WTC11 (cell line): ENCODE measurements around the gene RAD18. TPM values are rescaled to one million over a fixed set of nuclear protein-coding genes. Genes with fewer than 3 reads are reported as not detected.

Experiments
- ATAC-seq: fragments of 200-7000 bp; cut with Tn5 transposase; 2 replicates; pipeline ENCODE4 v1.10.0; 2021; ENCODE audit warnings: mild to moderate bottlenecking, moderate library complexity
- CTCF ChIA-PET: fragments of 300-600 bp; sonication (Branson Sonifier 250); formaldehyde crosslinking; loops from one replicate; lab custom pipeline; 2021; ENCODE audit warnings: antibody characterized with exemption; lab: Charles Lee
- POLR2A ChIA-PET: fragments of 350-600 bp; sonication (Branson Sonifier 250); formaldehyde crosslinking; loops from one replicate; lab custom pipeline; 2021; ENCODE audit warnings: antibody characterized with exemption; lab: Charles Lee
- DNase-seq: peaks from one replicate; pipeline ENCODE4 v3.0.0; 2021; ENCODE audit warnings: low spot score
- H3K27ac Mint-ChIP-seq: 2 replicates; pipeline ENCODE4 v1.8.0; 2021; ENCODE audit warnings: mixed read lengths
- H3K27me3 Mint-ChIP-seq: 2 replicates; pipeline ENCODE4 v1.8.0; 2021; ENCODE audit warnings: low read depth, mild to moderate bottlenecking, moderate library complexity, mixed read lengths
- H3K36me3 Mint-ChIP-seq: 2 replicates; pipeline ENCODE4 v1.8.0; 2021; ENCODE audit warnings: mixed read lengths
- H3K4me1 Mint-ChIP-seq: 2 replicates; pipeline ENCODE4 v1.8.0; 2022; ENCODE audit warnings: mixed read lengths
- H3K4me3 Mint-ChIP-seq: 2 replicates; pipeline ENCODE4 v1.8.0; 2021; ENCODE audit warnings: mild to moderate bottlenecking, moderate library complexity, mixed read lengths
- H3K9me3 Mint-ChIP-seq: 2 replicates; pipeline ENCODE4 v1.8.0; 2021; ENCODE audit warnings: mixed read lengths
- AFF4 ChIP-seq: sonication (generic); formaldehyde crosslinking; IDR thresholded peaks from 2 replicates; pipeline ENCODE4 v1.8.1; 2023; ENCODE audit warnings: mild to moderate bottlenecking, missing genetic modification reagents, borderline replicate concordance
- AR ChIP-seq: fragments of 250-450 bp; sonication (Bioruptor Pico); IDR thresholded peaks from 2 replicates; pipeline ENCODE4 v1.9.0; 2021; ENCODE audit warnings: mild to moderate bottlenecking
- ARID4B ChIP-seq: sonication (generic); formaldehyde crosslinking; IDR thresholded peaks from 2 replicates; pipeline ENCODE4 v1.8.0; 2023; ENCODE audit warnings: missing genetic modification reagents, mild to moderate bottlenecking, borderline replicate concordance
- ATF1 ChIP-seq: sonication (generic); formaldehyde crosslinking; IDR thresholded peaks from 2 replicates; pipeline ENCODE4 v1.8.1; 2023; ENCODE audit warnings: mild to moderate bottlenecking, moderate library complexity, missing genetic modification reagents
- ELF4 ChIP-seq: sonication (generic); formaldehyde crosslinking; IDR thresholded peaks from 2 replicates; pipeline ENCODE4 v1.8.1; 2022; ENCODE audit warnings: low read depth, mild to moderate bottlenecking, moderate library complexity, missing genetic modification reagents
- EMX1 ChIP-seq: fragments of 250-450 bp; sonication (Bioruptor Pico); IDR thresholded peaks from 2 replicates; pipeline ENCODE4 v1.8.0; 2021; ENCODE audit warnings: mild to moderate bottlenecking
- FOXK1 ChIP-seq: sonication (generic); formaldehyde crosslinking; IDR thresholded peaks from 2 replicates; pipeline ENCODE4 v1.8.0; 2022; ENCODE audit warnings: mild to moderate bottlenecking, moderate library complexity, missing genetic modification reagents
- FOXP4 ChIP-seq: sonication (generic); formaldehyde crosslinking; IDR thresholded peaks from 2 replicates; pipeline ENCODE4 v1.8.0; 2022; ENCODE audit warnings: mild to moderate bottlenecking, missing genetic modification reagents
- GABPB1 ChIP-seq: sonication (generic); formaldehyde crosslinking; IDR thresholded peaks from 2 replicates; pipeline ENCODE4 v1.8.1; 2023; ENCODE audit warnings: mild to moderate bottlenecking, missing genetic modification reagents
- JUN ChIP-seq: sonication (generic); formaldehyde crosslinking; IDR thresholded peaks from 2 replicates; pipeline ENCODE4 v1.8.0; 2023; ENCODE audit warnings: mild to moderate bottlenecking, missing genetic modification reagents
- MYBL2 ChIP-seq: sonication (generic); formaldehyde crosslinking; IDR thresholded peaks from 2 replicates; pipeline ENCODE4 v1.8.1; 2023; ENCODE audit warnings: mild to moderate bottlenecking, moderate library complexity, missing genetic modification reagents
- RELA ChIP-seq: sonication (generic); formaldehyde crosslinking; IDR thresholded peaks from 2 replicates; pipeline ENCODE4 v1.8.1; 2022; ENCODE audit warnings: missing genetic modification reagents, mild to moderate bottlenecking, borderline replicate concordance
- RORB ChIP-seq: fragments of 250-450 bp; sonication (Bioruptor Pico); IDR thresholded peaks from 2 replicates; pipeline ENCODE4 v1.9.0; 2021; ENCODE audit warnings: mild to moderate bottlenecking
- TCF7 ChIP-seq: sonication (generic); formaldehyde crosslinking; IDR thresholded peaks from 2 replicates; pipeline ENCODE4 v1.8.0; 2022; ENCODE audit warnings: mild to moderate bottlenecking, low read depth, missing genetic modification reagents, moderate library complexity
- USF2 ChIP-seq: sonication (generic); formaldehyde crosslinking; IDR thresholded peaks from 2 replicates; pipeline ENCODE4 v1.8.1; 2023; ENCODE audit warnings: mild to moderate bottlenecking, missing genetic modification reagents, moderate library complexity
- ZBTB21 ChIP-seq: sonication (generic); formaldehyde crosslinking; IDR thresholded peaks from 2 replicates; pipeline ENCODE4 v1.8.1; 2023; ENCODE audit warnings: mild to moderate bottlenecking, missing genetic modification reagents, borderline replicate concordance
- ZNF121 ChIP-seq: sonication (generic); formaldehyde crosslinking; IDR thresholded peaks from 2 replicates; pipeline ENCODE4 v1.8.0; 2023; ENCODE audit warnings: missing genetic modification reagents
- ZNF671 ChIP-seq: fragments of 250-450 bp; sonication (Bioruptor Pico); IDR thresholded peaks from 2 replicates; pipeline ENCODE4 v1.8.0; 2021; ENCODE audit warnings: mild to moderate bottlenecking
- total RNA-seq: library from RNA; stranded (reverse); gene quantifications from 3 replicates; pipeline ENCODE4 v1.2.3, GENCODE V29; 2021

Gene RAD18
- total RNA-seq, 1 experiment from 2014 or later: 24.4 TPM

GRCh38 chr3:8959668-8960067 is 3.6 kb downstream of the RAD18 start (continued):
- TF ChIP-seq AR (CRISPR knock-in tag) (no peak), MYBL2 (CRISPR knock-in tag) (no peak), ZNF121 (CRISPR knock-in tag) (no peak), TCF7 (no peak)

- ChIA-PET CTCF (interaction anchor here (0.7 to 1.0 kb wide), 3 partner anchors 16 to 186 kb away, joined by 3 read pairs; partner anchors contain the start of gene OXTR), POLR2A (no interaction called here)
- no peaks in the 10 kb centered on the region for H3K9me3 Mint-ChIP-seq
- no peak for DNase-seq
- peak; percentile 72 for ATAC-seq
- H3K4me1 Mint-ChIP-seq: no peaks in the 10 kb centered on the region
- H3K4me3 Mint-ChIP-seq: no peak overlapping the region
- H3K27me3 Mint-ChIP-seq: no peaks in the 10 kb centered on the region
- H3K27ac Mint-ChIP-seq: no peak overlapping the region
- TF ChIP-seq AFF4 (CRISPR knock-in tag): no peak
- TF ChIP-seq RORB (CRISPR knock-in tag): no peak
- no peak for TF ChIP-seq ELF4 (CRISPR knock-in tag)
- no peak for TF ChIP-seq FOXP4 (CRISPR knock-in tag)
- no peak for TF ChIP-seq FOXK1 (CRISPR knock-in tag)
- TF ChIP-seq RELA (CRISPR knock-in tag): no peak
- no peak for TF ChIP-seq EMX1 (CRISPR knock-in tag)
- TF ChIP-seq ATF1 (CRISPR knock-in tag): no peak
- TF ChIP-seq USF2 (CRISPR knock-in tag): no peak
- no peak for TF ChIP-seq ARID4B
- no peak for TF ChIP-seq ZNF671 (CRISPR knock-in tag)
- no peak for TF ChIP-seq ZBTB21
- TF ChIP-seq JUN (CRISPR knock-in tag): no peak
- no peak for TF ChIP-seq GABPB1 (CRISPR knock-in tag)
- peaks cover 24% of the 10 kb centered on the region for H3K36me3 Mint-ChIP-seq
Measured at GRCh38 chr3:8954938-8955763, 8.1 kb downstream of the RAD18 start.
